Stimulated activated CD4-positive, alpha-beta T cell treated with anti-CD3 and anti-CD28 coated beads, Interleukin-2, amount 100 ng/mL, for 24 hours (primary cell): ENCODE results near the gene C8G.

Experiments
- DNase-seq, 2 donors: peaks; one replicate each; pipeline ENCODE4 v3.0.0-alpha.2; 2020

C8G gene

DNA sequence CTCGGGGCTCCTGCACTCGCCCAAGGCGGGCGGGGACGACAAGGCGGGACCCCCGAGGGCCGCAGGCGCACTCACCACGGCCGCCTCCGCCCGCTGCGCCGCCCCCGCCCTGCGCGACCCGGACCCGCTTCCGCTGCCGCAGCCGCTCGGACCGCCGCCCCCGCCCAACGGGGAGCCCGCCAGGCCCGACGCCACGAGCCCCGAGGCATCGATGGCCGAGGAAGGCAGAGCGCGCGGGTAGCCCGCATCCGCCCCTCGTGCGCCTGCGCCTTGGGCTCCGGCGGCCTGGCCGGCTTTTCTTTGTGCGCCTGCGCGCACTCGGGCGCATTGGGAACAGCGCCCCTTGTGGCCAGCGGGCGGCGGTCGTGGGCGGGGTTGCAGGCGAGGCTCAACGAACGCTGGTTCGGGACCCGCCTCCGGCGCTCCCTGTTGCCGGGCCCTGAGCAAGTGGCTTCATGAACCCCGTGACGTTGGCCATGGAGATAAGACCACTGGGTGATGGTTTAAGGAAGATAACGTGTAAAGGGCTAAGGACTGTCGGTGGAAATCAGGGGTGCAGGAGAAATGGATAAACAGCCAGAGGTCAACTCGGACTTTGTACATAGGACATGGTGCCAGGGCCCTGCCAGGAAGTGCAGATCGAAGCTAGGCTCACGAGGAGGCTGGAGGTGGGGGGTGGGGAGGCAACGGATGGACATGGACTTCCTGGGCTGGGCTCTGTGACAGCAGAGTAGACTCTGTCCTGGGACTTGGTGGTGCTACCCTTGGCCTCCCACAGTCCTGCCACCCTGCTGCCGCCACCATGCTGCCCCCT lies at the start of gene C8G, which contains the start of gene FBXW5:
Gene C8G, plus strand, starts transcription at position 725 of the 814 bp plus-strand sequence. Its CDS starts 78 bp downstream, at position 803.
Gene FBXW5, minus strand, starts transcription at position 220 of the 814 bp plus-strand sequence. CDS start 655 bp downstream, outside the sequence.
- peak; percentile 95 to 96 for DNase-seq

DNA sequence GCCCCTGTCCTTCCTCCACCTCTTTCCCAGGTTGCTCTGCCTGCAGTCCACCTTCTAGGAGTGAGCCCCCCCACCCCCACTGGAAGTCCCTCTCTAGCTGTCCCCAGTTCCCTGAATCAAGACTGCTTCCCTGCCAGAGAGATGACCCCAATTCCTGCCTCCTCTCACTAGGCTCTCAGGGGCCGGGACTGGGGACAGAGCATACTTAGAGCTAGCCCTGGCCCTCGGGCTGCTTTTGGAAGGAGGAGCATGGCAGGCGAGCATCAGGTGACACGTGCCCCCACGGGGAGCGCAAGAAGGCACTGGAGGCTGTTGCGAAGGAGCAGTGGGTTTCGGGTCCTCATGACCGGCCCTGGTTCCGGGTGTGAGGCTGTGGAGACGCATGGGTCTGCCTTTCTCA lies 49.0 kb upstream of the C8G start:
- no peak for DNase-seq

DNA sequence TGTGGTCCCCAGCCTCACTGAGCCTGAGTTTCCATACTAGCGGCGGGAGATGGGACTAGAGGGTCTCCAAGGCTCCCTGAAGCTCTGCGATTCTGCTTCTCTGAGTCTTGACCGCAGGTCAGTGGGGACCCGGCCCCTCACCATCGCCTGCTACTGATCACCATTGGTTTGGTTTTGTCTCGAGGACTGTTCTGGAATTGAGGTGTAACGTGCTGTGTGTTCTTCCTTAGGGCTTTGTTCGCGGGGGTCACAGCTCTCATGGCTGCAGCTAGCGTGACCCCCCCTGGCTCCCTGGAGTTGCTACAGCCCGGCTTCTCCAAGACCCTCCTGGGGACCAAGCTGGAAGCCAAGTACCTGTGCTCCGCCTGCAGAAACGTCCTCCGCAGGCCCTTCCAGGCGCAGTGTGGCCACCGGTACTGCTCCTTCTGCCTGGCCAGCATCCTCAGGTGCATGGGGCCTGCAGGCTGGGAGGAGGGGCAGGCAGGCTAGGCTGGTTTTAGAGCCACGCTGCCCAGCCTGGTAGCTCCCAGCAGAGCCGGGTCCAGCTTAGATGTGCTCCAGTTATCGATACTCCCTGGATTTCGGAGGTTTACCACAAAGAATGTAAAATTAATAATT lies 46.5 kb upstream of the C8G start:
- no peak for DNase-seq

- no peak for DNase-seq
Measured at GRCh38 chr9:136899196-136899595, 45.8 kb upstream of the C8G start.

DNA sequence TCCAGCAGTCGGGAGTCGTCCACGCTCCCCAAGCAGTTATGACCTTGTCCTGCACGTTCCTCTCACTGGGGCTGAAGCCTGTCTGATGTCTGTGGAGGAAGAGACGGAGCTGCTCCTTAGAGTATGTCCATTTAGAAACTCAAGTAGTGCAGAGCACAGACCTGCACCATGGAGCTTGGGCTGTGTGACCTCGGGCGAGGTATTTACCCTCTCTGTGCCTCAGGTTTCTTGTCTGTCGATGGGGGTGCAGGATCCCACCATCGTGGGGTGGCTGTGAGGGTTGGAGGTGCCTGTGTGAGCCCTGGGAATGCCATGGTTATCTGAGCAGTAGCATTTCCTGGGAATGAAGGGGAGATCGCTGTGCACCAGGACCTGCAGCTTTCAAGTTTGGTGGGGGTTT lies 44.5 kb upstream of the C8G start:
- DNase-seq, result no peak

DNA sequence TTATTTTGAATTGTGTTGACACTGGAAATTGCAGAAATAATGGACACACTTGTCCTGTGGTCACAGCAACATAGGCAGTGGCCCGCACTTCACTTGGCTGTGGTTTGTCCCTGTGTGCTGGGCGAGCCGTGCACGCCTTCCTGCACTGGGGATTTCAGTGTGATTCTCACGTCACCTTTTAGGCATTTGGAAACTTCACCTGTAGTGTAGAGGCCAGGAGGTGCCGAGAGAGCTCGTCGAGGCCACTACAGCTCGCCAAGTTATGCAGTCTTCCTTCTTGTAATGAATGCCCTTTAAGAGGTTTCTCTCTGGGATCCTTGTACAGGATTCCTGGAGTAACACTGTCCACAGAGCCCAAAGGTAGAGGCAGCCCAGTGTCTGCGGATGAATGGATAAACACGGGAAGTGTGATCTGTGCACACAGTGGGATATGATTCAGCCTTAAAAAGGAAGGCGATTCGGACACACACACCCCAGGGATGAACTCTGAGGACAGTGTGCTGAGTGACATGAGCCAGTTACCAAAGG lies 44.0 kb upstream of the C8G start:
- no peak for DNase-seq

GRCh38 chr9:136901516-136902258 lies 43.4 kb upstream of the C8G start:
- DNase-seq, result peak; percentile 79 to 84

GRCh38 chr9:136902259-136902821 lies 42.7 kb upstream of the C8G start:
- peak; percentile 88 to 89 for DNase-seq

- no peak for DNase-seq
Measured at GRCh38 chr9:136903041-136903554, 41.9 kb upstream of the C8G start.

GRCh38 chr9:136906266-136906665 lies 38.8 kb upstream of the C8G start:
- no peak for DNase-seq

DNA sequence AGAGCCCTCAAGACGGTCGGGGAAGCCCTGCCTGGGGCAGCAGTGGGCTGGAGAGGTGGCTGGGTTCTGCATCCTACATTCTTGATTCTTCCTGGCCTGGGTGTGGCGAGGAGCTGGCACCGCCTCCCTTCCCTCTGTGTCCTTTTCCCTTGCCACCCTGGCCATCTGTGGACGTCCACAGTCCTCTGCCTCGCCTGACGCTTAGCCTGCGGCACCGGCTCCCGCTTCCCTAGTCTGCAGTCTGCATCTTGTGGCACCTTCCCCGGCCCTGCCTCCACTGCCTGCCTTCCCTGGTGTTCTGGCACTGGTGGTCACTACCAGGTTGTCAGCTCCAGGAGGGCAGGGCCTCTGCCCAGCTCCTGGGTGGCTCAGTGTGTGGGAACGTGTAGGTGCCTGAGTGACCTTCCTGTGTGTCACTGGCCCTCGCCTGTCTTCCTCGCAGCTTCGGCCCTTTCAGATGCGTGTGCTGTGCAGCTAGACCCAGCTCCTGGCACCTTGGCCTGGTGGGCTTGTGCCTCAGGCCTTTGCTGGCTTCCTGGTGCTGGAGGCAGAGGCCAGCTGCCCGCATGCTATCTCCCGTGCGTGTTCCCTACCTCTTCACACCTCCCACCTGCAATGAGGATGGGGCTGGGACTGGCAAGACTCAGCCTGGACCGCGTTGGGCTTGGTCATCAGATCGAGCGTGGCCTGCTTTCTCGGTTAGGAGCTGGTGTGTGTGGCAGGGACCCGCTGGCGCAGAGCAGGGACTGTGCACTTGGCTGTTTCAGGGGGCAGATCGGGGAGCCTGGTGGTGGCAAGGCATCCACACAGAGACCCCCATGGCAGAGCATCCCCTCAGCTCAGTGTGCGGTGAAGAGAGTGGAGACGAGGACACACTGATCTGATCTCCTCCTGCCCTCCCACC lies 37.8 kb upstream of the C8G start:
- no peak for DNase-seq

DNA sequence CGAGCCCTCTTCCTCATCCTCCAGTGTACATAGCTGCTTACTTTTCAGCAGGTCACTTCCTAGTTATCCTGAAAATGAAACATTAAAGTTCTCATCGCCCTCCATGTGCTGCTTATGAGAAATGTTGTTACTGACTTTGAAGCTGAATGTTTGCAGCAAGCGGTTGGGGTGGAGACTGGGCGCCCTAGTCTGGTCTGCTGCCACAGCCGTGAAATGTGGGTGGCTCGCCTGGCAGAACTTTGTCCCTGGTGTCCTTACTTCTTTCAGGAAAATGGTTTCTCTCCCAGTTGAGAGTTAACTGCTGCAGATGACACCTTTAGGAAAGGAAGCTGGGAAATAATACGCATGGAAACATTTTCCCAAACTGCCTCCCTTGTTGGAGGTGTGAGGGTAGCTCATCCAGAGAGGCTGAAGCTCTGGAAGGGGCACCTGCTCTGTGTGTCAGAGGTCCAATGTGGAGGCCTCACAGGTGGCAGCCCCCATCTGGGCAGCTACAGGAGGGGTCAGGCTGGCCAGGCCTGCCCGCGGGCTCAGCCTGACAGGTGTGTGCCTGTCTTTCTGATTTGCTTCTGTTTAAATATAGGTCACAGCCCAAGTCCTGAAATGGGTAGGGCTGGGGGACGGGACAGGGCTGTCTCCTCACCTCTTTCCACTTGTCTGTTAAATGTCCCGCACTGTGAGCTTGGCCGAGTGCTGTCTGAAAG lies 34.7 kb upstream of the C8G start:
- no peak for DNase-seq

GRCh38 chr9:136910901-136911245 lies 34.2 kb upstream of the C8G start:
- DNase-seq, result no peak

- no peak for DNase-seq
Measured at GRCh38 chr9:136913701-136914438, 31.2 kb upstream of the C8G start.

DNA sequence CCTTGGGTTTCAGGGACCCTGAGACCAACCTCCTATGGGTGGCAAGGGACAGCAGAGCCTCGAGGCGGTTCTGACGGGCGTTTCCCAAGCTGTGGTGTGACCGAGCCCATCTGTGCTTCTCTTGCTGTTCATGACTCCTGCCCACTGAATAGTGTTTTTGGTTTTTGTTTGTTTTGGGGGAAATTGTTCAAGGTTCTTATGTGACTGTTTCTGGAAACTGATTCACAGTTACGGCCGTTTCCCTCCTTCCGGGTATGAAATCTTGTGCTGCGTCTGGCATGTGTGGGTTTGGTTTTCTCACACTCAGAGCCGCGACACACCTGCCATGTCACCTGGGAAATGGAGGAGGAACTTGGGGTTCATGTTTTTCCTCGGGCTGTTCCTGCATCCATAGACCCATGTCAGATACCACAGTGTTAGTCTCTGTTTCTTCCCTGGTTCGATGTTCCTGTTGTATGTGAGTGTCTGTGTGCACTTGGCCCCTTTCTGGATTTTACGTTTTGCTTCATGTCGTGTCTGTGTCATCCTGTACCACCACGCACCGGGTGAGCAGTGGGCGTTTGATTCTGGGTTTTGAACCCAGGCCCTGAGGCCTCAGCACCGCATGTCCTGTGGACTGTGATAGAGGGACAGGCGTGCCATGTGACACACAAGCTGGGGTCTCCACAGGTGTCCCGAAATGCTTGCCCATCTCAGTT lies 29.3 kb upstream of the C8G start:
- DNase-seq, result no peak

DNA sequence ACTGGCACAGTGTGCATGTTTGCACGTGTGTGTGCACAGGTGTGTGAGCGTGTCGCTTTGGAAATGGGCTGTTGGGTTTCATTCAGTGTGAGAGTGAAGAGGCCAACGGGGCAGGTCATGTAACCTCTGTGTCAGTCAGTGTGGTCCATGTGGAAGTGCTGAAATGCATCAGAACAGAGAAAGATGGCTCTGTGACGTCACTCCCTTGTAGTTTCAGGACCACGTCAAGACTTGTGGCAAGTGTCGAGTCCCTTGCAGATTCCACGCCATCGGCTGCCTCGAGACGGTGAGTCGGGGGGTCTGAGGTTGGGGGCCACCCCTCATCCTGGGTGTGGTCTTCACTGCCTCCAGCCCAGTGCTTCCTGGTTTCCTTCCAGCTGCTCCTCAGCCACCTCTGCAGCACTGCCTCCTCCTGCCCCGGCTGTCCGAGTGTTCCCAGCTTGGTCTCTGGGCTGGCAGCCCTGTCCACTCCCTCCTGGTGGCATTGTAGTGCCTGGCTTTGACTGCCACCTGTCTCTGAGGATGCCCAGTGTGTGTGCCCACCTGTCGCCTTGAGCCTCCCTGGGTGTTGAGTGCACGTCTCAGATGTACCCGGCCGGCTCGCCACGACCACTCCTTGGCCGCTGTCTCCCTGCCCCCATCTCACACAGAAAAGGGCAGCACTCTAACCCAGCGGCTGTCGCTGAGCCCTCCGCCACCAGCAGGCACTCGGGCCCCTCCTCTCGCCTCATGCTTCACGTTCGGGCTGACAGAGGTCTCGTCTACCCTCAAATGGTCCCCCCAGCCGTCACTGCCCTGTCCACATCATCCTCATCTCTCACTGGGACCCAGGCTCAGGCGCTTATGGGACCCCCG lies 28.5 kb upstream of the C8G start:
- DNase-seq, result no peak

DNA sequence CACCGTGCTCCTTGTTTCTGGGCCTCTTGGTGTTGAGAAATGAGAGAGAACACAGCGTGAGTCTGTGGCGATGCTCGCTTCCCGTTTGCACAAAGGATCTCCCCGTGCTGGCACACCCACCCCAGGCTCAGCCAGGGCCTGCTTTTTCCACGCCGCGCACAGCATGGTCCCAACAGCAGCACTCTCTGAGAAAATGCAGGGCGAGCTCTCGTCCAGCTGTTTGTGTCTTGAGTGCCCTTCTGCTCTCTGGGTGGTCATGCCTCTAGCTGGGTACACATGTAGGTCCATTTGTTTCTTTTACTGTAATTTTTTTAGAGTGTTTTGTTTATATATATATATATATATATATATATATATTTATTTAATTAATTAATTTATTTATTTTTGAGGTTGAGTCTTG lies 27.1 kb upstream of the C8G start:
- DNase-seq, result no peak

DNA sequence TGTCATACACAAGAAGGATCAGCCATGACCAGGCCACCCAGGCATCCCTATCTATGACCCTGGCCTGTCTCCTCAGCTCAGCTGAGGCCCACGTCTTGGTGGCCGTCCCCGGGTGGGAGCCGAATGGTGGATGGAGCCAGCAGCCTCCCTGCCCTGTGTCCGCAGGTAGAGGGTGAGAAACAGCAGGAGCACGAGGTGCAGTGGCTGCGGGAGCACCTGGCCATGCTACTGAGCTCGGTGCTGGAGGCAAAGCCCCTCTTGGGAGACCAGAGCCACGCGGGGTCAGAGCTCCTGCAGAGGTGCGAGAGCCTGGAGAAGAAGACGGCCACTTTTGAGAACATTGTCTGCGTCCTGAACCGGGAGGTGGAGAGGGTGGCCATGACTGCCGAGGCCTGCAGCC lies 25.0 kb upstream of the C8G start:
- DNase-seq, result no peak

GRCh38 chr9:136920734-136921231 lies 24.3 kb upstream of the C8G start:
- no peak for DNase-seq
